ENCODE results near the gene KLRF2.

The KLRF2 gene

DNA sequence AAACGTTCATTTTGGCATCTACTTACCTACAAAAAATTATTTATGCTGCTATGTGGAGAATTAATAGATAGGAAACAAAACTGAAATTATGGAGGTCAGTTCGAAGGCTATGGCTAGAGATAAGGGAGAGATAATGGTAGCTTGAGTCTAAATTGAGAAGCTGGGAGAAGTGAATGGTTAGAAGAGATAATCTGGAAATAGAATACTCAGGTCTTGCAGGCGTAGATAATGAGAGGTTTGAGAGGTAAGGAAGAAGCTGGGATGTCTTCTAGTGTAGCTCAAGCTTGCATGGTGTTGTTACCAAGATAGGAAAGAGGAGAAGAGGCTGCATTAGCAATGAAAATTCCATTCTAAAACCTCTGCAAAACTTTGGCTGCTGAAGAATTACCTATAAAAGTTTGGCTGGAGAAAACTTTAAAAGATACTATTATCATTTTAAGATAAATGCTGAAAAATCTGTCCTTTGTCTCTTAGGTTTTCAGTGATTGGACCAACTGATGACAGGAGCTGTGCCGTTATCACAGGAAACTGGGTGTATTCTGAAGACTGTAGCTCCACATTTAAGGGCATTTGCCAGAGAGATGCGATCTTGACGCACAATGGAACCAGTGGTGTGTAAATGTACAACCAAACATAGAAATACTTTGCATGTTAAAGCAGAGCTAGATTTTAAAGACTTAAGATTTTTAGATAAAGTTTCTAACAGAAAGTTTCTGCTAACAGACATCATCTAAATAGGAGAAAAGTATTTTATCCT, 14.1 kb downstream of the KLRF2 start:
- DNase-seq: no peak

DNA sequence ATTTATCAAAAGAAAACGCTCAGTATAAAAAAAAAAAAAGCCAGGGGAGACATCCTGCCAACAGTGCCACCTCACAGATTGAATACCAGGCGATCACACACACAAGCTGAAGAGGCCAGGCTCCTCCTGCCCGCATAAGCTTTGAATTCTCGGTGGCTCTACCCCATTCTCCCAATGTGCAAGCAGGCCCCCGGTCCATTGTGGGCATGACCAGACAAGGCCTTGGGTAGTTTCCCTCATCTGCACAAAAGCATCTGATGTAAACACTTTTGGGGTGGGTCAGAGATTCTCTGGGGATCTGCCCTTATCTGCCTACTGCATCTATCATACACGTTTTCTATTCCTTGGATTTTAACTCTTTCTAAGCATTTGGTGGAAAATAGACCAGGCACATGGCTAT, 16.2 kb downstream of the KLRF2 start:
- no peak for DNase-seq

DNA sequence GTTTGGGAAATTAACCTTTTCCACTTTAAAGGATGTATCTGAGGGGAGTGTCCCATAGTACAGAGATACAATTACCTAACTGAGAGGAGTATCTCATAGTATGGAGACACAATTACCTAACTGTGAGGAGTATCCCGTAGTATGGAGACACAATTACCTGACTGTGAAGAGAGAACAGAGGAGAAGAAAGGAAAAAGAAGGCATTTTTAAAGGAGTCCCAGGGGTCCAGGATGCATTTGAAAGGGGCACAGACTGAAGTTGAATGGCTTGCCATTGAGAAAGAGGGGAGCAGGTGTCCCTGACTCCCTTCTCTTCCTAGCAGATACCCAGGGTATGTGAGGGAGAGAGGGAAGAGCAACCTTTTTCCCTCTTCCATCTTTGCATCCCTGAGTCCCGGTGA, 17.9 kb downstream of the KLRF2 start:
- no peak for DNase-seq

DNA sequence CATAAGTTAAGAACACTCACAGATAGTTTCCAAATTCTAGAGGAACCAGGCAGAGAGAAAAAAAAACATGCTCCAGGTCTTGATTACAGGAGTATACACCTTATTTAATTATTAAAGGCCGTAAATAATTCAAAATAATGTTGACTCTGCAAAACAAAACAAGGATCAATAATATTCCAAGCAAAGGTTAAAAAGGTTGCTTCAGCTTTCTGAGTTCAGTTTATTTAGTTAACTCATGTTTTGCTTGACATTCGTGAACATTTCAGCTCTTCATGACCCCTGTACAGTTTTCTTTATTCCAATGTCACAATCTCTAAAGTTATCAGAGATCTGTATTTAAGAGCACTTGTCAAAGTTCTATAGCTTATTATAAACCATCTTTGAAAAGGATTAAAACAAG, 19.6 kb downstream of the KLRF2 start:
- DNase-seq: no peak

DNA sequence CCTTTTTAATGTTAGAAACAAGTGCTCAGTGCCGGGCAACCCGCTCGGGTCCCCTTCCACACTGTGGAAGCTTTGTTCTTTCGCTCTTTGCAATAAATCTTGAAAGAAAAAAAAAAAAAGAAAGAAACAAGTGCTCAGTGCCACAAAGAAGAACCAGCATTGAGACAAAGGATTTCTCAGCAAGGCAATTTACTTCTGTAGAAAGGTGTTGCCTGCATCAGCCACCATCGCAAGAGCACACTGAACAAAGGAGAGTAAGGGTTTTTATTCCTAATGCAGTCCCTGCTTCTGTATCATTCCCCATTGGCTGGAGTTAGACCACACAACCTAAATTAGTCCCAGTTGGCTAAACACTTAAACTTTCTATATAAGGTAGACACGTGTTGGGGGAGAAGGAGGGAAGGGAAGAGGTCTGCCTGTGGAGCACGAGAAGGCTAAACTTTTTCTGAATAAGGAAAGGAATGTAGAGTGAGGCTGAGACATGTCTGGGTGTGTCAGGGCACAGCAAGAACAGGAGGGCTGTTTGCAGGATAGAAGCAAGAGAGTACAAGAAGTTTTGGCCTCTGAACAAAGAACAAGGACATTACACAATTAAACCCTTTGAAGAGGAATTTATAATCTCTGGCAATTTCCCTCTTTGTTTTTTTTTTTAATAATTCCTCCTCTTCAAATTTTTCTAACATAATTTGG, 21.4 kb downstream of the KLRF2 start:
- DNase-seq: no peak

DNA sequence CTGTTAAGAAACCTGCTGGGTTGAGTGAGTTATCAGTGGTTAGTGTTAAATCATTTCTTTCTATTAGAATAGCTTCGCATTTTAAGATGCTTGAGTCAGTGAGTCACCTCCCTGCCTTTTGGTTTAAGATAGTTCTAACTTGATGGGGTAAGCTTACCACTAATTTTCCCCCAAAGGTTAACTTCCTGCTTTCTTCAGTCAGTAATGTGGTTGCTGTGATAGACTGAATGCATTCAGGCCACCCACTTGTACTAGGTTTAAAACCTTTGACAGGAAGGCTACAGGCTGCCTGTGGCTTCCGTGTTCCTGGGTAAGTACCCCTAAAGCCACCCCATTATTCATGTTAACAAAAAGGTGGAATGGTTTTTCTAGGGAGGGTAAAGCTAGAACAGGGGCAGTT, 25.6 kb downstream of the KLRF2 start:
- DNase-seq: peak; percentile 66

DNA sequence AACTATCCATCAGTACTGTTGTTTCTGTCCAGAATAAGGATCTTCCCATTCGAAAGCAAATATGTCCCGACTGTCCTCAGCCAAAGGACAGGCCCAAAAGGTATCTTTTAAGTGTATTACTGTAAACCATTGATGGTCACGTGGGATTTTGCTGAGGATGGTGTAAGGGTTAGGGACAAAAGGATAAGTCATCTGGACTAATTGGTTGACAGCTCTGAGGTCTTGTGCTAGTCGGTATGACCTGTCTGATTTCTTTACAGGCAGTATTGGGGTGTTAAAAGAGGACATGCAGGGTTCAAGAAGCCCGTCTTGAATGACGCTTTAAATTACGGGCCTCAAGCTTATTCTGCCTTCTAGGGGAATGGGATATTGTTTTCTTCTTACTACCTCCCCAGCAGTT, 26.5 kb downstream of the KLRF2 start:
- no peak for DNase-seq

DNA sequence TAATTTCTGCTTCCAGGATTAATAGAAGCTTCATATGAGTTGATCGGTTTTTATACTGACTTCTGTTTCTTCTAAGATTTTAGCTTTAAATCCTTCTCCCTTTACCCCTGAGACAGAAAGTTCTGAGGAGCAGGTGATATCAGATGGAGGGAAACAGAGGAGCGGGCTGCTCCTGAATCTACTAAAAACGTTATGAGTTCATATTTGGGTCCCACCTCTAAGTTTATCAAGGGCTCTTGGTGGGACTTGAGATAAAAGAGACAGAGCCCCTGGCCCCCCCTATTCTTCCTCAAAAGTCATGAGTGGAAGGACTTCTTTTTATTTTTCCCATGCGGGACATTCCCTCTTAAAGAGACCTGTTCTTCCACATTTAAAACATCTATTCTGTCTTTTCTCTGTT, 27.1 kb downstream of the KLRF2 start:
- DNase-seq: no peak

DNA sequence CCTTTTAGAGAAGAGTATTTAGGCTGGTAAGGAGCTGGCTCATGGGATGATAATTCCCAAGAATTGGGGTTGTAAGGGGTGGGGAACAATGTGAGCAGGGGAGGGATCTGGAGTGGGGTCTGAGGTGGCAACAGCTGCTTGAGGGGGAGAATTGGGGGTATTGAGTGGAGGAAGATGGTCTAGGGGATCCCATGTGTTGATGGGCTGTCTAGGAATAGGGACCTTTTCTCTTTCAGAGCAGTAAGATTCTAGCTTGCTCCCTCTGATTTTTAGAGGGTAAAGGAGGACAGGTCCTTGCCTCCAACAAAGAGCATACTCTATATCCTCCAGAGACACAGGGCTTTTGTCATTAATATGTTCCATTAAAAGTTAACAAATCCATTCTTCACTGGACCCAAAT, 28.4 kb downstream of the KLRF2 start:
- DNase-seq: no peak

DNA sequence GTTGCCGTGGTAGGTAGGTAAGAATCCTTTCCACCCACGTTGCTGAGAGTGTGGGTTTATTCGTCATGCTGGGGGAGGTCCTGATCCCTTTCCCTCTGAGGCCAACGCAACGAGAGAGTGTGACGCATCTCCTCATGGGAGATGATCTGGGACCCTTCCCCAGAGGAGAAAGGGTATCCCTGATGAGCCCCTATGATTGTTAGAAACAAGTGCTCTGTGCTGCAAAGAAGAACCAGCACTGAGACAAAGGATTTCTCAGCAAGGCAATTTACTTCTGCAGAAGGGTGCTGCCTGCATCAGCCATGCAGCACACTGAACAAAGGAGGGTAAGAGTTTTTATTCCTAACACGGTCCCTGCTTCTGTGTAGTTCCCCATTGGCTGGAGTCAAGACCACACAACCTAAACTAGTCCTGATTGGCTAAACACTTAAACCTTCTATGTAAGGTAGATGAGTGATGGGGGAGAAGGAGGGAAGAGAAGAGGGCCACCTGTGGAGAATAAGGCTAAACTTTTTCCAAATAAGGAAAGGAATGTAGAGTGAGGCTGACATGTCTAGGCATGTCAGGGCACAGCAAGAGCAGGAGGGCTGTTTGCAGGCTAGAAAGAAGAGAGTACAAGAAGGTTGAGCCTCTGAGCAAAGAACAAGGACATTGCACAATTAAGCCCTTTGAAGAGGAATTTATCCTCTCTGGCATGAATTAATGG, 29.6 kb downstream of the KLRF2 start:
- no peak for DNase-seq

DNA sequence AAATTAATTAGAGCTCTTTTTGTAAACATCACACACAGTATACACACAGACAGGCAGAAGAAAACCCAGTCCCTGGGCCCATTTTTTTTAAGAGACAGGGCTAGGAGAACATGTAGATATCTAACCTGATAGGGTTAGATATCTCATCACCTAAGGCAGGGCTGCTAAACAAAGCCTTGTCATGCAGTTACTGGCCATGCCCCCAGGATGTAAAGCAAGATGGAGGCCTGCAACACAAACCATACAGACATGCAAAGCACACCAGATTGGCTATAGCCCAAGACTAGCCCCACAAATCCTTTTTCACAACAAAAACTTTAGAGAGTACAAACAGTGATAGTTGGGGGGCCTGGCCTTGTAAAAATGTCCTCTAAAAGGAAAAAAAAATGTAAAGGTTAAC, 30.4 kb downstream of the KLRF2 start:
- DNase-seq: no peak

DNA sequence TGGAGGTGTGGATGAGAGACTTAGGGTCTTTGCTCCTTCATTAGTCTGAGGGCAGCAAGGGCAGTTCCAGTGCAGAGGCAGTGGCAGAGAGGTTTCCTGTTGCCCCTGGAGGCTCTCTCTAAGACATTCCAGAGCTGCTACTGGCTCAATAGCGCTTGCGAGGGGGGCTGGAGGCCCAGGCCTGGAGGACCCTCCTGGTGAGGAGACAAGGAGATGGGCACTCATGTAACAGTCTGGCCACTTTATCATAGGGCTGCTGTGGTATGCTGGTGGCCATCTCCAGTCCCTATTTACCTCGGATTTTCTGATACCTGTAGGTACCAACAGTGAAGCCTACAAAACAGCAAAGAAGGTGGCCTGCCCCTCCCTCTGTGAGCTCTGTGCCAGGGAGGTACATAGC, 38.2 kb downstream of the KLRF2 start:
- DNase-seq: no peak

DNA sequence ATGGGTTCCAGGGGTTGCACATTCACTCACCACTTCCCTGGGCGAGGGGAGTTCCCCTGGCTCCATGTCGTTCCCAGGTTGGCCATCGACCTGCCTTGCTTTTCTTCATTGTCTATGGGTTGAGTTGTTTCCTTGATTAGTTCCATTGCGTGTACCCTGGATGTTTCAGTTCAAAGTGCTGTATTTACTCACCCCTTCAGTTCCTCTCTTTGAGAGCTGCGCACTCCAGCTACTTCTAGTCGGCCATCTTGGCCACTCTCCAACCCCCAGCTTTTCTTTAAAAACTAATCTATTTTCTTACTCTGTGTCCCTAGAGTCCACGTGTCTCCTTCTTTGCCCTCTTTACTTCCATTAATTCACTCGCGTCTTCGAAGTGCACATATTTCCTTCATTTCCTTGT, 39.2 kb downstream of the KLRF2 start:
- DNase-seq: no peak

DNA sequence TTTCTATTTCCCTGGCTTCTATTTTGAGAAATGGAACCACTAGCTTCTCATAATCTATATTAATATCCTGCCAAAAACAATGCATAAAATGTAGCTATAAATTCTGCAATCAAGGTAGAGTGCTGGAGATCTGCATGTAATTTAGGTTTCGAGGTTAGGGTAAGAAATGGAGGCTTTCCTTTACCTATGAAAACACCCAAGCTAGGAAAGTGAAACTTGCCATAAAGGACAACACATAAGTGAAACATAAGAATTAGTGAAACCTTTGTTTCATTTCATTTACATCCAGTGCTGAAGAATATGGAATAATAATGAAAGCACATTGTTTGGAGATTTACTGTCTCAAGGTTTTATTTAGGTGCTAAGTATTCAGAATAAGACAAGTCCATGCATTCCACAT, 41.1 kb downstream of the KLRF2 start:
- DNase-seq: no peak

DNA sequence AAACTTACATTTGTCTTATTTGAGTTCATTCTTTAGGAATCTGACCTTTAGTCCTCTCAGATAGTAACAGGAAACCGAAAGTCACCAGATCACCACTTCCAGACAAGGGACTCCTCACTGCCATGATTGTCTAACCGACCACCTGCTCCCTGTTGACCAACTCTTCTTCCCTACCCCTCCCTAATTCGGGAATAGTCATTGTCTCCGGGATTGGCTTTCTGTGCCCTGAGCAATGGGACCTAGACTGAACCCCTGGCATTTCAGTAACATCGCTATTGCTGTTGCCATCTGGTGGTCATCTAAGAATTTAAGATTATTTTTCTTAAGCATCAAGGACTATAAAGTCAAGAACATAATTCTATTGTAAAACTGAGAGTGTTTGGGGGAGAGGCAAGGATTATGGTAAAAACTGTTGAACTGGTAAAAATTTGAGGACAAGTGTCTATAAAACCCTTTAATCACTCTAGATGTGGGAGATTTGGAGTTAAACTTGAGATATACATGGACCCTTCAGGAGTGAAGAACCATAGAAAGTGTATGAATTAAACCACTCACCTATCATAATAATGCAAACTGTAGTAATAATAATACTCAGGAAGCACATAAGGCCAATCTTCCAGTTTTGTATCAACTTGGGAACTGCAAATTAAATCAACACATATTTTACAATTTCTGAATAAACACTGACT, 44.6 kb downstream of the KLRF2 start:
- DNase-seq: peak; percentile 72

DNA sequence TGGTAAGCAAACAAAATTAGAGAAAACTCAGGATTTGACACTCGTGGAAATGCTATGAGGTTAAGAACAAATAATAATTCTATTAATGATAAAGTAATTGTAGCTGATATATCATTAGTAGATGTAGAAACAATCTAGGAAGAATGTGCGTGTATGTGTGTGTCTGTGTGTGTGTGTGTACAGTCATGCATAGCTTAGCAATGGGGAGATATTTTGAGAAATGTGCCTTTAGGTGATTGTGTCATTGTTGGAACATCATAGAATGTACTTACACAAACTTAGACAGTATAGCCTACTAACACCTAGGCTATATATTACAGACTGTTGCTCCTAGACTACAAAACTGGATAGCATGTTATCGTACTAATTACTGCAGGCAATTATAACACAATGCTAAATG, 45.6 kb downstream of the KLRF2 start:
- DNase-seq: no peak

DNA sequence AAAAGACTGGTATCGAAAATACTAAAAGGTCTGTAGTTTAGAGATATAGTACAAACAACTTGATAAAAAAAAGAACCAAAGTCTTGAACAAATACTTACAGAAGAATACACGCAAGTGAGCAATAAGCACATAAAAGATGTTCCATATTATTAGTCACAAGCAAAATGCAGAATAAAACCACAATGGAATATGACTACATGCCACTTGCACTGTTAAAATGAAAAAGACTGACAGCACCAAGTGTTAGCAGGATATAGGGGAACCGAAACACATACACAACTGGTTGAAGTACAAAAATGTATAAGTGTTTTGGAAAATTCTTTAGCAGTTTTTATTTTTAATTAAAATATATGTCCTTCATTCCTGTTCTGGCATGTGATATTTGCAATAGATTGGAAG, 47.3 kb downstream of the KLRF2 start:
- DNase-seq: no peak

DNA sequence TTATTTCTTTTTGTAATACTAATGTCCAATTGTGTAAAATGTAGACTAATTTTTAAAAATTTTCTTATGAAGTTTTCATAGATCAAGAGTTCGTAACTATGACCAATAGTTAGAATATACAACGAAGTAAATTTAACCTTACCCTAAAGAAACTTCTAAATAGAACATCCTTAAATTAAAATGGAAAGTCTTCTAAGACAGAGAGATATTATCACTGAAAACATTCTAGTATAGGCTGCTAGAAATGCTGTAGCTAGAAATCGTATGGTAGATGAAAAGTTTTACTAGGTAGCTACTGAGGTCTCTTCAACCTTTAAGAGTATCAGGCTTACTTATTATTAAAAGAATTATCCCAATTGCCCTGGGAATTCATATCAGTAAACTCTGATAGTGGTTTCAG, 50.0 kb downstream of the KLRF2 start:
- DNase-seq: no peak

DNA sequence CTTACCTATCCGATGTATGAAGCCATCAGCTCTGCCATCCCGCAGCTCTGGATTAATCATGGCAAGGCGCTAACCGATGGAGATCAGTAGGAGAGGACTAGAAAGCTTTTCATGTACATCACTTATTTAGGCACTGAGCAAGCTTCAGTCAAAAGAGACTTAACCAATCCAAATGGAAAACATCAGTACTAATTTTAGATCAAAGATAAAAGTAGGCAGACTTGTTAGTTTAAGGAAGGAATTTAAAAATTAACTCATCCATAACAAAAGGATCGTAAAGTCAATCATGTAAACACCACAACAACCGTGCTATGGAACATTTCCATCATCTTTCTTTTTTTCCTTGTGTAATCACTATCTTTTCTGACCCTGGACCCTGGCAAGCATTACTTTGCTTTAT, 51.0 kb downstream of the KLRF2 start, which contains the start of gene CLEC2A:
Gene CLEC2A, minus strand, starts transcription at position 101 of the 400 bp plus-strand sequence. Its CDS starts 41 bp downstream, at position 60.
- no peak for DNase-seq

DNA sequence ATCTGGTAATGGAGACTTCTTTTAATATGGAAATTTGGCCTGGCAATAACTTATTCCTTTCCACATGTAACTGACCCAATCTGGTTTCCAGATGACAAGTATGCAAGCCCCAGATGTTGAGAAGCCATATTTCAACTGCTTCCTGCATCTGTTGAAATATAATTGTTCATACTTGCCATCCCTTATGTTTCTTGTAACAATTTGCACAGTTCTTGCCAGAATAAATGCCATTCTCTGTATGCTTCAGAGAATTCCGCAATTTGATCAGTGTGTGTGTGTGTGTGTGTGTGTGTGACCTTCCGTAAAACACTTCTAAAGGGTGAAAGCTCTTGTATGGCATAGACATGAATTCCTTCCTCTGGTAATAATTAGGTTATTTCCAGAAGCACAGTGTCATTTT, 52.7 kb downstream of the KLRF2 start:
- no peak for DNase-seq

DNA sequence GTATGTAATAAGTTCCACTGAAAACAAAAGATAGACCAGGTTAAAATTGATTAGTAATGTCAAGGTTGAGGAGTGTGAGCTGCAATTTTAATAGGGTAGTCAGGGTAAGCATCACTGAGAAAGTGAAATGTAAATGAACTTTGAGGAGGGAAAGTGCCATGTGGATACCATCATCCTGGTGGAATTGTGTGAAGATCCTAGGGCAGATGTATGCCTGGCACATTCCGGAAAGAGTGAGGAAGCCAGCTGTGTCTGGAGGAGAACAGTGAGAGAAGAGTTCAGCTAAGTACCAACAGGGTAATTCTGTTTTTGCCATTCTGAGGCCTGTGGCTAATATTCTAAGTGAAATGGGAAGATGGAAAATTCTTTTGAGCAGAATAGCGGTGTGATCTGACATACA, 53.7 kb downstream of the KLRF2 start:
- DNase-seq: no peak

DNA sequence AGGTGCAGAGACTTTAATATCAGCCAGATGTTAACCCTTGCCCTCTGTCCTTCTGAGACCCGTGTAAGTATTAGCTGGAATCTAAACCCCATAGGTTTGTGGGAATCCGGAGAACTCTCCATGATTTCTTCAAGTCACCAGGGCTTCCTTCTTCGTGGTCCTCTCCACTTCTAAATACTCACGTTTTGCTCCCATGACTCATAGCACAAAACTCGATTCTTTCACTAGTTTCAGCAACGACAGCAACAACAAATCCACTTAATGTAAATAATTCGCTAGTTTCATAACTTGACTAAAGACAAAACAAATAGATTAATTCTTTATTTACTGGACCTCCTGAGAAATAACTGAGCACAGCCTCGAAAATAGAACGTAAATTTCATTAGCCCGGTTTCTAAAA, 55.3 kb downstream of the KLRF2 start:
- DNase-seq: no peak

DNA sequence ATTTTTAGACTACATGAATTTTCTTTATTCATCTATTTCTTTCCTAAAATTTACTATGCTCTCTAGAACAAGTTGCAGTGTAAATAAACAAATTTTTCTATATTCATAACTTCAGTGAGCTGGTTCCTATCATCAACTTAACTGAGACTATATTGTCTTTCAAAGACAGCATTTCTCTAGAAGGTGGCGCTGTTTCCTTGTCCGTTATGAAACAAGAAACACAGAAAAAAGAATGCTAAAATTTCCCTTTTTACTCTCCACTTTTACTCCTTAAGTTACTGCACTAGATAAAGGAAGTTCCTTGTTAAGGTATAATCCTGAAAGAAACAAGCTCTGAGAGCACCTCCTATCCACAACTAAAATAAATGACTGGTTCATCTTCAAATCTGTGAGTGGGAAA, 59.1 kb downstream of the KLRF2 start:
- DNase-seq: no peak

DNA sequence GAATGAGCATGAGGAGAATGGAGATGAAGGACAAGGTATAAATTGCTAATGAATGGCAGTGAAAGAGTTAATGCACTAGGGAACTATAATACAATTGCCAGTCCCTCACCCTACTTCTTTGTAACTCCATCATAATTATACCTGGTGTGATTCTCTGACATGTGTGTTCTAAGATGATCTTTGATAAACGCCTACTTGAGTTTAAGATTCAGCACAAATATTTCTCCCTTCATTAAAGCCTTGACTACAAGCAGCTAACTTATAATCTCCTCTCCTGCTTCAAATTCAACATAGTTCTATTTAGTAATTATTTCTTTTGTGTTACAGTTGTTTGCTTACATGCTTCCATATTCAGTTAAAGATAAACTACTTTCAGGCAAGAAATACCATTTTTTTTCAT, 60.5 kb downstream of the KLRF2 start:
- no peak for DNase-seq
